SK-N-SH treated with all-trans-retinoic acid at 6 μM for 48 hours (cell line): ENCODE measurements around the gene DYRK4.

Experiments
- ATAC-seq: fragments of 200-7000 bp; cut with Tn5 transposase; 3 replicates; pipeline ENCODE4 v1.9.1; 2020; ENCODE audit warnings: mild to moderate bottlenecking, moderate library complexity
- ARNTL ChIP-seq: fragments of 450-650 bp; formaldehyde crosslinking; IDR thresholded peaks from 2 replicates; pipeline ENCODE4 v1.5.0; 2020; ENCODE audit warnings: low read depth, mild to moderate bottlenecking, moderate library complexity, borderline replicate concordance
- BACH2 ChIP-seq: fragments of 250-450 bp; sonication (Bioruptor Pico); IDR thresholded peaks from 2 replicates; pipeline ENCODE4 v1.9.0; 2021; ENCODE audit warnings: mild to moderate bottlenecking, borderline replicate concordance
- CREB5 ChIP-seq: fragments of 250-450 bp; sonication (Bioruptor Pico); IDR thresholded peaks from 2 replicates; pipeline ENCODE4 v1.5.1; 2020; ENCODE audit warnings: low read depth, mild to moderate bottlenecking, moderate library complexity
- CSDC2 ChIP-seq: fragments of 250-450 bp; sonication (Bioruptor Pico); IDR thresholded peaks from 2 replicates; pipeline ENCODE4 v1.5.0; 2020; ENCODE audit warnings: mild to moderate bottlenecking, moderate library complexity
- ESRRG ChIP-seq: fragments of 250-450 bp; sonication (Bioruptor Pico); IDR thresholded peaks from 2 replicates; pipeline ENCODE4 v1.6.1; 2021; ENCODE audit warnings: mild to moderate bottlenecking
- GLIS3 ChIP-seq: fragments of 250-450 bp; sonication (Bioruptor Pico); IDR thresholded peaks from 2 replicates; pipeline ENCODE4 v1.5.0; 2020; ENCODE audit warnings: mild to moderate bottlenecking, moderate library complexity
- ISL1 ChIP-seq: fragments of 250-450 bp; sonication (Bioruptor Pico); IDR thresholded peaks from 2 replicates; pipeline ENCODE4 v2.1.2; 2022; ENCODE audit warnings: mild to moderate bottlenecking, moderate library complexity
- OSR1 ChIP-seq: fragments of 250-450 bp; sonication (Bioruptor Pico); IDR thresholded peaks from 2 replicates; pipeline ENCODE4 v1.8.0; 2022; ENCODE audit warnings: moderate library complexity, mild to moderate bottlenecking, inconsistent platforms
- PATZ1 ChIP-seq: fragments of 250-450 bp; sonication (Bioruptor Pico); IDR thresholded peaks from 2 replicates; pipeline ENCODE4 v1.8.0; 2020; ENCODE audit warnings: mild to moderate bottlenecking, moderate library complexity, borderline replicate concordance
- POU6F1 ChIP-seq: fragments of 250-450 bp; sonication (Bioruptor Pico); IDR thresholded peaks from 2 replicates; pipeline ENCODE4 v1.8.0; 2021; ENCODE audit warnings: low read depth, mild to moderate bottlenecking, moderate library complexity, borderline replicate concordance
- PPARA ChIP-seq: fragments of 250-450 bp; sonication (Bioruptor Pico); IDR thresholded peaks from 2 replicates; pipeline ENCODE4 v1.5.0; 2020; ENCODE audit warnings: mild to moderate bottlenecking, borderline replicate concordance
- RARB ChIP-seq: fragments of 250-450 bp; sonication (Bioruptor Pico); IDR thresholded peaks from 2 replicates; pipeline ENCODE4 v1.8.0; 2021; ENCODE audit warnings: mild to moderate bottlenecking, moderate library complexity
- SNAI2 ChIP-seq: fragments of 250-450 bp; sonication (Bioruptor Pico); IDR thresholded peaks from 2 replicates; pipeline ENCODE4 v1.5.0; 2020; ENCODE audit warnings: mild to moderate bottlenecking, moderate library complexity
- TCF4 ChIP-seq: fragments of 250-450 bp; sonication (Bioruptor Pico); IDR thresholded peaks from 2 replicates; pipeline ENCODE4 v1.8.0; 2021; ENCODE audit warnings: mild to moderate bottlenecking, moderate library complexity, borderline replicate concordance
- TSHZ2 ChIP-seq: fragments of 250-450 bp; sonication (Bioruptor Pico); IDR thresholded peaks from 2 replicates; pipeline ENCODE4 v1.5.0; 2020; ENCODE audit warnings: mild to moderate bottlenecking, moderate library complexity
- ZC3H10 ChIP-seq: fragments of 250-450 bp; sonication (Bioruptor Pico); IDR thresholded peaks from 2 replicates; pipeline ENCODE4 v1.5.1; 2021; ENCODE audit warnings: mild to moderate bottlenecking, moderate library complexity
- ZFP3 ChIP-seq: fragments of 250-450 bp; sonication (Bioruptor Pico); IDR thresholded peaks from 2 replicates; pipeline ENCODE4 v1.5.0; 2020; ENCODE audit warnings: mild to moderate bottlenecking, moderate library complexity
- ZFP30 ChIP-seq: fragments of 450-650 bp; formaldehyde crosslinking; IDR thresholded peaks from 2 replicates; pipeline ENCODE4 v1.5.0; 2022; ENCODE audit warnings: mild to moderate bottlenecking, moderate library complexity
- ZNF70 ChIP-seq: fragments of 450-650 bp; formaldehyde crosslinking; IDR thresholded peaks from 2 replicates; pipeline ENCODE4 v1.5.0; 2020; ENCODE audit warnings: mild to moderate bottlenecking, moderate library complexity
- ZNF8 ChIP-seq: fragments of 450-650 bp; formaldehyde crosslinking; IDR thresholded peaks from 2 replicates; pipeline ENCODE4 v1.5.0; 2020; ENCODE audit warnings: mild to moderate bottlenecking, moderate library complexity

The DYRK4 gene

GRCh38 chr12:4569261-4569660 lies 7.3 kb downstream of the DYRK4 start:
- no peak for TF ChIP-seq BACH2 (CRISPR knock-in tag)
- TF ChIP-seq ZNF8 (CRISPR knock-in tag) = no peak
- ATAC-seq = no peak

- ATAC-seq = no peak
Observed at GRCh38 chr12:4572680-4573079, 10.7 kb downstream of the DYRK4 start.

GRCh38 chr12:4579305-4580102 lies 17.5 kb downstream of the DYRK4 start:
- TF ChIP-seq ZFP30 (CRISPR knock-in tag) = no peak
- no peak for TF ChIP-seq TSHZ2 (CRISPR knock-in tag)
- no peak for TF ChIP-seq ZNF8 (CRISPR knock-in tag)
- no peak for TF ChIP-seq ZNF70 (CRISPR knock-in tag)
- TF ChIP-seq SNAI2 (CRISPR knock-in tag) = no peak
- no peak for TF ChIP-seq POU6F1
- no peak for TF ChIP-seq ZFP3 (CRISPR knock-in tag)
- TF ChIP-seq OSR1 (CRISPR knock-in tag) = no peak
- TF ChIP-seq ISL1 (CRISPR knock-in tag) = no peak
- no peak for TF ChIP-seq CREB5
- TF ChIP-seq TCF4 = no peak
- TF ChIP-seq PATZ1 = no peak
- TF ChIP-seq ARNTL = no peak
- no peak for TF ChIP-seq ESRRG (CRISPR knock-in tag)
- TF ChIP-seq CSDC2 (CRISPR knock-in tag) = no peak
- TF ChIP-seq GLIS3 (CRISPR knock-in tag) = no peak
- no peak for TF ChIP-seq ZC3H10 (CRISPR knock-in tag)
- no peak for TF ChIP-seq PPARA (CRISPR knock-in tag)

More at GRCh38 chr12:4572680-4573079, 10.7 kb downstream of the DYRK4 start:
- TF ChIP-seq PATZ1 = no peak
- TF ChIP-seq BACH2 (CRISPR knock-in tag) = no peak
- TF ChIP-seq ZFP30 (CRISPR knock-in tag) = no peak
- TF ChIP-seq TCF4 = no peak
- TF ChIP-seq GLIS3 (CRISPR knock-in tag) = no peak
- TF ChIP-seq OSR1 (CRISPR knock-in tag) = no peak
- TF ChIP-seq RARB = no peak
- TF ChIP-seq ZNF70 (CRISPR knock-in tag) = no peak

More at GRCh38 chr12:4579305-4580102, 17.5 kb downstream of the DYRK4 start:
- ATAC-seq = peak; percentile 77
